CD14-positive monocyte (primary cell): ENCODE measurements around the gene MRPL48. TPM values are rescaled to one million over a fixed set of nuclear protein-coding genes. Genes with fewer than 3 reads are reported as not detected.

Experiments used
- DNase-seq, 3 donors: peaks; one replicate each; pipeline ENCODE4 v3.0.0-alpha.2; 2011 to 2022
- H2AFZ ChIP-seq: 2 replicates; pipeline ENCODE4 v1.6.0; 2012; ENCODE audit warnings: mild to moderate bottlenecking, low read depth, low read length, inconsistent platforms; ENCODE audit not compliant: insufficient read depth, poor library complexity, severe bottlenecking
- H3K27ac ChIP-seq, 2 donors: 1 replicate in 1 of 2; 2 replicates in 1 of 2; pipeline ENCODE4 v1.5.1; 2012 to 2013; ENCODE audit warnings: low read length in 2 of 2, control low read depth in 1 of 2, inconsistent platforms in 1 of 2, low read depth in 1 of 2, mild to moderate bottlenecking in 1 of 2
- H3K27me3 ChIP-seq, 2 donors: one replicate each; pipeline versions ENCODE4 v1.6.0 to v1.6.1; 2011 to 2013; ENCODE audit warnings: low read length in 2 of 2; ENCODE audit not compliant: control insufficient read depth in 2 of 2, insufficient read depth in 2 of 2
- H3K36me3 ChIP-seq, 2 donors: replicated peaks in 1 of 2; 1 replicate in 1 of 2; 2 replicates in 1 of 2; pipeline versions ENCODE4 v1.5.1 to v1.6.1; 2012 to 2013; ENCODE audit warnings: low read length in 2 of 2, control low read depth in 1 of 2, inconsistent platforms in 1 of 2, mild to moderate bottlenecking in 1 of 2; ENCODE audit not compliant: insufficient read depth in 2 of 2, control insufficient read depth in 1 of 2
- H3K4me1 ChIP-seq, 2 donors: 1 replicate in 1 of 2; 2 replicates in 1 of 2; pipeline versions ENCODE4 v1.5.1 to v1.6.1; 2012 to 2013; ENCODE audit warnings: low read length in 2 of 2, control low read depth in 1 of 2, inconsistent platforms in 1 of 2, mild to moderate bottlenecking in 1 of 2, moderate library complexity in 1 of 2; ENCODE audit not compliant: insufficient read depth in 2 of 2, control insufficient read depth in 1 of 2
- H3K4me2 ChIP-seq: replicated peaks from 2 replicates; pipeline ENCODE3; 2012; ENCODE audit warnings: low read length, moderate library complexity, mild to moderate bottlenecking; ENCODE audit not compliant: poor library complexity, severe bottlenecking; ENCODE audit errors: extremely low read depth
- H3K4me3 ChIP-seq, 3 experiments: fragments of 200-600 bp in 1 of 3; sonication (generic) in 1 of 3; replicated peaks in 1 of 3; 1 replicate in 2 of 3; 2 replicates in 1 of 3; pipeline ENCODE4 v1.5.1; 2011 to 2013; ENCODE audit warnings: low read length in 3 of 3, mild to moderate bottlenecking in 3 of 3, control low read depth in 2 of 3, low read depth in 2 of 3, inconsistent platforms in 1 of 3, moderate library complexity in 1 of 3
- H3K79me2 ChIP-seq: 2 replicates; pipeline ENCODE4 v1.6.0; 2012; ENCODE audit warnings: mild to moderate bottlenecking, control low read depth, inconsistent platforms, low read length, moderate library complexity; ENCODE audit not compliant: insufficient read depth
- H3K9ac ChIP-seq: 2 replicates; pipeline ENCODE4 v1.6.0; 2017; ENCODE audit warnings: low read length, mild to moderate bottlenecking; ENCODE audit not compliant: insufficient read depth, poor library complexity, severe bottlenecking
- H3K9me3 ChIP-seq, 2 donors: replicated peaks in 1 of 2; 1 replicate in 1 of 2; 2 replicates in 1 of 2; pipeline versions ENCODE4 v1.5.1 to v1.6.1; 2012 to 2013; ENCODE audit warnings: low read length in 2 of 2, control low read depth in 1 of 2; ENCODE audit not compliant: control insufficient read depth in 1 of 2, insufficient read depth in 1 of 2
- H4K20me1 ChIP-seq: 2 replicates; pipeline ENCODE4 v1.6.0; 2012; ENCODE audit warnings: mild to moderate bottlenecking, low read length, control low read depth, moderate library complexity; ENCODE audit not compliant: insufficient read depth
- H3K27ac Mint-ChIP-seq, 7 donors: one replicate each; pipeline ENCODE4 v1.8.0; 2020; ENCODE audit warnings: mild to moderate bottlenecking in 7 of 7, mixed read lengths in 7 of 7, moderate library complexity in 6 of 7, inconsistent platforms in 2 of 7
- H3K27me3 Mint-ChIP-seq, 3 donors: one replicate each; pipeline ENCODE4 v1.8.0; 2021 to 2022; ENCODE audit warnings: low read depth in 3 of 3, mild to moderate bottlenecking in 3 of 3, mixed read lengths in 3 of 3, moderate library complexity in 3 of 3, inconsistent platforms in 1 of 3
- H3K36me3 Mint-ChIP-seq, 2 donors: one replicate each; pipeline ENCODE4 v1.8.0; 2020; ENCODE audit warnings: mixed read lengths in 2 of 2, inconsistent platforms in 1 of 2, mild to moderate bottlenecking in 1 of 2
- H3K4me1 Mint-ChIP-seq: one replicate; pipeline ENCODE4 v1.8.0; 2020; ENCODE audit warnings: mild to moderate bottlenecking, mixed read lengths
- H3K4me3 Mint-ChIP-seq, 2 donors: one replicate each; pipeline ENCODE4 v1.8.0; 2020; ENCODE audit warnings: mild to moderate bottlenecking in 2 of 2, mixed read lengths in 2 of 2, moderate library complexity in 1 of 2
- H3K9me3 Mint-ChIP-seq, 7 donors: one replicate each; pipeline ENCODE4 v1.8.0; 2020 to 2022; ENCODE audit warnings: mixed read lengths in 7 of 7, mild to moderate bottlenecking in 6 of 7, moderate library complexity in 6 of 7, inconsistent platforms in 2 of 7
- WGBS: methylation state at CpG from one replicate; pipeline ENCODE4 v1.1.5; 2013; ENCODE audit warnings: missing lambda C conversion rate; ENCODE audit not compliant: insufficient coverage; 5-methylcytosine and 5-hydroxymethylcytosine counted together
- intact Hi-C, 2 donors: fragments of 100-400 bp; cut with micrococcal nuclease; formaldehyde crosslinking; loops; one replicate each; pipeline versions ENCODE4 v1.15.0 to v1.15.1; 2023
- polyA plus RNA-seq, 3 donors: library from polyadenylated mRNA; depleted of rRNA in 1 of 3; unstranded in 2 of 3; stranded (reverse) in 1 of 3; fragments of 300-500 nt in 2 of 3; fragments of >200 nt in 1 of 3; fragmentation: Illumina TruSeq in 2 of 3; gene quantifications; 1 replicate in 2 of 3; 2 replicates in 1 of 3; pipeline ENCODE4 v1.2.3, GENCODE V29; 2012 to 2021
- TF ChIP-seq, protein P1 (sequence below): fragments of 200-600 bp; IDR thresholded peaks from one replicate; pipeline ENCODE4 v1.8.0; 2022; ENCODE audit warnings: antibody characterized with exemption, mild to moderate bottlenecking

MRPL48 gene
- polyA plus RNA-seq, 3 donors = 17.8 to 43.1 (median 42.9) TPM

DNA sequence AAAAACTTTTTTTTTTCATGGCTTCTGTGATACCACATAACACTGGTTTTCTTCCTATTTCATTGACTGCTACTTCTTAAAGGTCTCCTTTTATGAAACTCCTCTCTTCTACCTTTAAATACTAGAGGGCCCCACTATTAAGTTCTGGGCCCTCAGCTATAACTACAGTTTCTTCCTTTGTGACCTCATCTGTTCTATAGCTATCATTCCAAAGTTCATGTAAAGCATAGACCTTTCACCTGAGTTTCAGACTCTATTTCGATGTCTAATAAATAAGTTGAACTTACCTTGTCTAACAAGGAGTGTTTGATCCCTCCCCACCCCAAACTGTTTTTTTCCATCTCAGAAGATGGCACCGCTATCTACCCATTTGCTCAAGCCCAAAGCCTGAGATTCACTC lies 124.4 kb downstream of the MRPL48 start:
- no peaks in the 10 kb centered on the region for H3K27me3 ChIP-seq
- no peak overlapping the region for H3K27ac ChIP-seq
- peaks cover 47 to 71% of the 10 kb centered on the region in 2 donors for H3K36me3 ChIP-seq
- H3K9me3 Mint-ChIP-seq = no peaks in the 10 kb centered on the region
- no peak overlapping the region for H2AFZ ChIP-seq
- H3K79me2 ChIP-seq = no peaks in the 10 kb centered on the region
- peaks cover 55 to 67% of the 10 kb centered on the region in 2 donors for H3K36me3 Mint-ChIP-seq
- WGBS = 95% methylated on average over 2 of the region's 2 CpGs
- no peak overlapping the region for H3K4me2 ChIP-seq
- intact Hi-C loops = no loop called here
- no peak for DNase-seq
- TF ChIP-seq, protein P1, sequence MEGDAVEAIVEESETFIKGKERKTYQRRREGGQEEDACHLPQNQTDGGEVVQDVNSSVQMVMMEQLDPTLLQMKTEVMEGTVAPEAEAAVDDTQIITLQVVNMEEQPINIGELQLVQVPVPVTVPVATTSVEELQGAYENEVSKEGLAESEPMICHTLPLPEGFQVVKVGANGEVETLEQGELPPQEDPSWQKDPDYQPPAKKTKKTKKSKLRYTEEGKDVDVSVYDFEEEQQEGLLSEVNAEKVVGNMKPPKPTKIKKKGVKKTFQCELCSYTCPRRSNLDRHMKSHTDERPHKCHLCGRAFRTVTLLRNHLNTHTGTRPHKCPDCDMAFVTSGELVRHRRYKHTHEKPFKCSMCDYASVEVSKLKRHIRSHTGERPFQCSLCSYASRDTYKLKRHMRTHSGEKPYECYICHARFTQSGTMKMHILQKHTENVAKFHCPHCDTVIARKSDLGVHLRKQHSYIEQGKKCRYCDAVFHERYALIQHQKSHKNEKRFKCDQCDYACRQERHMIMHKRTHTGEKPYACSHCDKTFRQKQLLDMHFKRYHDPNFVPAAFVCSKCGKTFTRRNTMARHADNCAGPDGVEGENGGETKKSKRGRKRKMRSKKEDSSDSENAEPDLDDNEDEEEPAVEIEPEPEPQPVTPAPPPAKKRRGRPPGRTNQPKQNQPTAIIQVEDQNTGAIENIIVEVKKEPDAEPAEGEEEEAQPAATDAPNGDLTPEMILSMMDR = no peak
- no peak overlapping the region for H3K4me3 Mint-ChIP-seq
- peaks cover 0 to 4% (median 3%) of the 10 kb centered on the region in 3 donors for H3K27me3 Mint-ChIP-seq
- H4K20me1 ChIP-seq = no peaks in the 10 kb centered on the region
- no peak overlapping the region for H3K4me3 ChIP-seq
- H3K4me1 ChIP-seq = peaks cover 9 to 10% of the 10 kb centered on the region in 2 donors
- H3K4me1 Mint-ChIP-seq = peaks cover 8% of the 10 kb centered on the region
- peak overlapping the region in 3 of 7 donors; percentile 10 to 56 (median 11) for H3K27ac Mint-ChIP-seq
- H3K9ac ChIP-seq = no peak overlapping the region
- no peaks in the 10 kb centered on the region for H3K9me3 ChIP-seq

DNA sequence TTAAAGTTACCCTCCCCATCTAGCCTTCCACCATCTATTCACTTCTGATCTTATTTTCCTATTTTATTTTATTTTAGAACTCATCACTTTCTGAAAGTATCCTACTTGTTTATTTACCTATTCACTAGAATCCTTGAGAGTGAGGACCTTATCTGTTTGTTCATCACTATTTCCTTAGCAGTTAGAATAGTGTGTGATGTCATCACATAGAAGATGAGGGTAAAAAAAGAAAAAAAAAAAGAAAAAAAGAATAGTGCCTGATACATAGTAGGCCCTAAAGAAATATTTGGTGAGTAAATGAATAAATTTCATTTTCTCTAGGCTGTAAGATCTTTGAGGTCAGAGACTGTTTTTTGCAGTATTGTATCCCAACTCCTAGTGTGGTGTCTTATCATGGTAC lies 125.8 kb downstream of the MRPL48 start:
- Histone ChIP-seq H2AFZ (no peak overlapping the region), H3K27ac (no peak overlapping the region), H3K36me3 (peaks cover 47 to 70% of the 10 kb centered on the region in 2 donors), H3K79me2 (no peaks in the 10 kb centered on the region), H3K9ac (no peak overlapping the region), H4K20me1 (no peaks in the 10 kb centered on the region), H3K27me3 (no peaks in the 10 kb centered on the region), H3K9me3 (no peaks in the 10 kb centered on the region), H3K4me3 (no peak overlapping the region), H3K4me2 (no peak overlapping the region), H3K4me1 (peaks cover 20 to 21% of the 10 kb centered on the region in 2 donors)
- Mint-ChIP-seq H3K9me3 (no peaks in the 10 kb centered on the region), H3K27me3 (peaks cover 0 to 4% (median 3%) of the 10 kb centered on the region in 3 donors), H3K4me1 (peaks cover 18% of the 10 kb centered on the region), H3K27ac (no peak overlapping the region), H3K36me3 (peaks cover 59 to 78% of the 10 kb centered on the region in 2 donors), H3K4me3 (no peak overlapping the region)
- DNase-seq = no peak
- intact Hi-C loops = no loop called here
- TF ChIP-seq, protein P1 = no peak
